Transverse colon (tissue), 4 donors: ENCODE results near the gene CD101. TPM values are rescaled to one million over a fixed set of nuclear protein-coding genes. Genes with fewer than 3 reads are reported as not detected.

Experiments
- DNase-seq: peaks from one replicate; pipeline ENCODE4 v3.0.0-alpha.2; 2019
- H3K27ac ChIP-seq, 4 donors: fragments of 200-600 bp; sonication (generic); 2 replicates each; pipeline ENCODE4 v1.5.1; 2016 to 2018; ENCODE audit warnings: inconsistent platforms in 4 of 4
- H3K27me3 ChIP-seq: fragments of 200-600 bp; sonication (generic); 2 replicates; pipeline ENCODE4 v1.5.1; 2017; ENCODE audit warnings: inconsistent platforms
- H3K36me3 ChIP-seq, 4 donors: fragments of 200-600 bp; sonication (generic); 2 replicates each; pipeline ENCODE4 v1.5.1; 2017 to 2019; ENCODE audit warnings: inconsistent platforms in 4 of 4
- H3K4me1 ChIP-seq, 4 donors: fragments of 200-600 bp; sonication (generic); 2 replicates each; pipeline ENCODE4 v1.5.1; 2017 to 2020; ENCODE audit warnings: inconsistent platforms in 4 of 4
- H3K4me3 ChIP-seq, 4 donors: fragments of 200-600 bp; sonication (generic); 1 replicate in 1 of 4; 2 replicates in 3 of 4; pipeline versions ENCODE4 v1.5.1 to v1.6.1; 2017 to 2019; ENCODE audit warnings: inconsistent platforms in 4 of 4
- H3K9me3 ChIP-seq, 2 donors: fragments of 200-600 bp; sonication (generic); 2 replicates each; pipeline ENCODE4 v1.5.1; 2017 to 2019; ENCODE audit warnings: inconsistent platforms in 2 of 2
- CTCF ChIP-seq, 5 experiments: fragments of 200-600 bp in 3 of 5; fragments of 450-650 bp in 2 of 5; sonication (generic) in 3 of 5; IDR thresholded peaks; 1 replicate in 2 of 5; 2 replicates in 3 of 5; pipeline ENCODE4 v1.5.1; 2016 to 2017; ENCODE audit warnings: antibody characterized with exemption in 5 of 5, inconsistent platforms in 3 of 5, mild to moderate bottlenecking in 2 of 5, moderate library complexity in 1 of 5
- EP300 ChIP-seq: sonication (generic); formaldehyde crosslinking; IDR thresholded peaks from one replicate; pipeline ENCODE4 v1.6.1; 2017; ENCODE audit warnings: antibody characterized with exemption, low read depth
- POLR2A ChIP-seq: fragments of 450-650 bp; IDR thresholded peaks from one replicate; pipeline ENCODE4 v1.6.1; 2016; ENCODE audit warnings: antibody characterized with exemption, mild to moderate bottlenecking, moderate library complexity
- POLR2AphosphoS5 ChIP-seq, 3 donors: sonication (generic); formaldehyde crosslinking; IDR thresholded peaks; one replicate each; pipeline ENCODE4 v1.6.1; 2016; ENCODE audit warnings: antibody characterized with exemption in 3 of 3
- WGBS, 2 donors: methylation state at CpG; one replicate each; pipeline ENCODE4 v1.1.5; 2018; ENCODE audit warnings: low coverage in 1 of 2; 5-methylcytosine and 5-hydroxymethylcytosine counted together
- in situ Hi-C, 4 donors: fragments of 200-750 bp; cut with MboI; loops; one replicate each; pipeline versions ENCODE4 v1.15.0 to v1.15.1; 2017; ENCODE audit warnings: low sequenced_read_pairs in 3 of 4, low pct_ligation_motif_present in 1 of 4, low pct_unique_long_range_greater_than_20kb in 1 of 4
- intact Hi-C: fragments of 100-400 bp; cut with DNase I; formaldehyde crosslinking; loops from one replicate; pipeline ENCODE4 v1.15.1; 2023; ENCODE audit warnings: low total_unique reads
- total RNA-seq, 4 donors: library from RNA; depleted of rRNA; stranded (reverse); fragments of >200 nt; gene quantifications; one replicate each; pipeline ENCODE4 v1.1.0, GENCODE V29; 2016

The CD101 gene
- total RNA-seq, 4 donors from 2014 or later: 0.40 to 24.3 (median 4.0) TPM

GRCh38 chr1:117059334-117059677, 57.7 kb downstream of the CD101 start:
- Histone ChIP-seq H3K27ac (peak overlapping the region; percentile 88 to 93 (median 90)), H3K36me3 (no peaks in the 10 kb centered on the region), H3K9me3 (no peaks in the 10 kb centered on the region), H3K27me3 (no peaks in the 10 kb centered on the region), H3K4me1 (peaks cover 0 to 22% (median 8%) of the 10 kb centered on the region in 4 donors), H3K4me3 (peak overlapping the region; percentile 52 to 97 (median 70))
- in situ Hi-C loops: loop anchor here in 3 of 4 donors (10.0 to 25.0 kb wide), 3 partner anchors 325 to 495 kb away; no protein-coding TSS in a partner anchor
- intact Hi-C loops: loop anchor here (5.0 to 10.0 kb wide), 3 partner anchors 205 to 485 kb away; partner anchors contain the start of gene CD58
- TF ChIP-seq POLR2A (no peak), EP300 (no peak), CTCF (IDR thresholded peaks at IDR 0.05) (no peak), POLR2AphosphoS5 (IDR thresholded peaks at IDR 0.05) (peak in 1 of 3 donors; percentile 11)
- DNase-seq: peak; percentile 78
- WGBS, 2 donors: 1% methylated on average over 8 to 16 of the region's 18 CpGs

DNA sequence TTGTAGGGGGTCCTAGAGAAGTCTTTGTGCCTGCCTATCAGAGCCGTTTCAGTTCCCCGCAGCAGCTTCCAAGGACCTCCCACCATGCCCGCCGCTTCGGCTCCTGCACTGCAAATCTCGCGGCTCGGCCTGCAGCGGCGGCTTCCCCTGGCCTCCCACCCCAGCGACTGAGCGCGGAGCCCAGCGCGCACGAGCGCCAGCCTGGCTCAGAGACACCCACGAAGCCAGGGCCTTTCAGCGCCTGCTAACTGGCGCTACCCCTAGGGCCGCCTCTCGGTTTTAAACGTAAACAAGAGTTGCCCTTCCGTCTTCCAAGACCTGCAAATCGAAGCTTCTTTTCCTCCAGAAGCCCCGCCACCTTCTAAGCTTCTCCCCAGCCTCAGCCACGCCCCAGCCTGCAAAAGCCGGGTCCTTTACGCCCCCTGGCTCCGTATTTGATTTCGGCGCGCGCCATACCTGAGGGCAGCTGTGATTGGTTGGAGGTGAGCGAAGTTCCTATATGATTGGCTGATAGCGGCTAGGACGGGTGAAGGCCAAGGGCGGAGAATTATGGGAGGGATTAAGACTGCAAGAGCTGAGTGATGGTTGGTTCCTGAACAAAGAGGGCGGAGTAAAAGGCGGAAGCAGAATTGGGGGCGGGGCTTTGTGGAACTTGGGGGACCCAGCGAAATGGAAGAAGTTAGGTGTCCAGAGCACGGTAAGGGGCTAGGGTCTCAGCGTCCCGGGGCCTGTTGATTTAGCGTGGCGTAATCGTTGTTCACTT, 58.3 kb downstream of the CD101 start, which contains the start of gene TTF2:
TSS of gene TTF2 (plus strand) at position 649 of the 763 bp plus-strand sequence. CDS start at position 670, 21 bp downstream.
- in situ Hi-C loops: loop anchor here (5.0 to 25.0 kb wide), 6 partner anchors 65 to 495 kb away; partner anchors contain the start of gene TRIM45 (in 2 of the 4)
- H3K27ac ChIP-seq: peak within 1 kb of the TSS; percentile 88 to 93 (median 90)
- 0 to 1% methylated on average over 10 to 36 of the region's 48 CpGs for WGBS, 2 donors
- intact Hi-C loops: loop anchor here (5.0 to 10.0 kb wide), 3 partner anchors 205 to 485 kb away; partner anchors contain the start of gene CD58
- peak within 1 kb of the TSS; percentile 52 to 97 (median 70) for H3K4me3 ChIP-seq
- no peaks in the 10 kb centered on the region for H3K36me3 ChIP-seq
- no peaks in the 10 kb centered on the region for H3K27me3 ChIP-seq
- H3K9me3 ChIP-seq: no peaks in the 10 kb centered on the region
- peak; percentile 95 for DNase-seq
- peaks cover 0 to 22% (median 8%) of the 10 kb centered on the region in 4 donors for H3K4me1 ChIP-seq
- no peak for TF ChIP-seq EP300
- TF ChIP-seq POLR2AphosphoS5 (IDR thresholded peaks at IDR 0.05): peak in 1 of 3 donors; percentile 23
- TF ChIP-seq POLR2A: peak; percentile 68
- peak in 4 of 5 experiments; percentile 19 to 54 (median 32) for TF ChIP-seq CTCF (IDR thresholded peaks at IDR 0.05)

DNA sequence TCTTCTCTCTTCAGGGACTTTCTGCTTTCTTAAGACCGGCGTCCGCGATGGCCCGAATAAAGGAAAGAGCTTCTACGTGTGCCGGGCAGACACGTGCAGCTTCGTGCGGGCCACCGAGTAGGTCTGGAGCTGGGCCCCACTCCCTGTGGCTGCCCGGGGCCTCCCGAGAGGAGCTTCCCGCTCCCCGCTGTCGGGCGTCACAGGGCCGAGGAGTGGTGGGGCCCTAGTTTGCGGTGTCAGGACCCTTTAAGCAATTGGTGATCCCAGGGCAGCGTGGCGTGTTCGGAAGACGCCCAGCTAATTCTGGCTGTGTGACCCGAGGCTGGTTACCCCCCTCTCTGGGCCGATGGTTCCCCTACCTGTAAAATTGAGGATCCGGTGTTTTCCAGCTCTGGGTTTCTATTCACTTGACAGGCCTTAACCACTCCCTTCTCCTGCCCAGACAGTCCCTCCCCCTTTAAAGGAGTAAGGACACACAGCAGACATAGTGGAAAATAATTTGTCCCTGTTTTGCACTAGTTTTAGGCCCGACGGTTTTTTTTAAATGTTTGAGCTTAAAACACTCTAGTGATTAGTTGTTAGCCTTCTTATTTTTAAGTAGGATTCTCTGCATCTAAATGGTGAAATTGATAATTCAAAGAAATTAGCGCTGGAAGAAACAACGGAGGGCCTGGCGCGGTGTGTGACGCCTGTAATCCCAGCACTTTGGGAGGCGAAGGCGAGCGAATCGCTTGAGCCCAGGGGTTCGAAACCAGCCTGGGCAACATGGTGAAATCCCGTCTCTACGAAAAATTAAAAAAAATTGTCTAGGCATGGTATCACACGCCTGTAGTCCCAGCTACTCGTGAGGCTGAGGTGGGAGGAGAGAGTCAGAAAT, 59.1 kb downstream of the CD101 start:
- peaks cover 0 to 22% (median 8%) of the 10 kb centered on the region in 4 donors for H3K4me1 ChIP-seq
- no peaks in the 10 kb centered on the region for H3K27me3 ChIP-seq
- H3K27ac ChIP-seq: peak overlapping the region; percentile 88 to 93 (median 90)
- in situ Hi-C loops (loop anchor here in 3 of 4 donors (5.0 to 25.0 kb wide), 4 partner anchors 64 to 473 kb away; partner anchors contain the start of gene TRIM45 (in 2 of the 3)), intact Hi-C loops (no loop called here)
- H3K4me3 ChIP-seq: peak overlapping the region; percentile 47 to 97 (median 70)
- peak; percentile 34 for DNase-seq
- WGBS, 2 donors: 28 to 56% methylated on average over 18 to 40 of the region's 42 CpGs
- no peak for TF ChIP-seq EP300
- TF ChIP-seq CTCF (IDR thresholded peaks at IDR 0.05): no peak
- no peak for TF ChIP-seq POLR2A
- no peak for TF ChIP-seq POLR2AphosphoS5 (IDR thresholded peaks at IDR 0.05)
- no peaks in the 10 kb centered on the region for H3K9me3 ChIP-seq
- H3K36me3 ChIP-seq: no peaks in the 10 kb centered on the region
